Vagina (tissue), 2 donors: ENCODE results near the gene MSI1. TPM values are rescaled to one million over a fixed set of nuclear protein-coding genes. Genes with fewer than 3 reads are reported as not detected.
A peak's percentile ranks its signal among the peaks of the same experiment; 100 is the strongest.

Source experiments
- DNase-seq, 2 donors: peaks; one replicate each; pipeline ENCODE4 v3.0.0-alpha.2; 2017; ENCODE audit errors: extremely low spot score in 2 of 2
- H3K27ac ChIP-seq: fragments of 200-600 bp; sonication (generic); one replicate; pipeline ENCODE4 v1.5.1; 2019
- H3K27me3 ChIP-seq: fragments of 200-600 bp; sonication (generic); one replicate; pipeline ENCODE4 v1.5.1; 2019
- H3K36me3 ChIP-seq, 2 donors: fragments of 200-600 bp; sonication (generic); one replicate each; pipeline ENCODE4 v1.5.1; 2017 to 2019
- H3K4me1 ChIP-seq: fragments of 200-600 bp; sonication (generic); one replicate; pipeline ENCODE4 v1.5.1; 2019
- H3K4me3 ChIP-seq, 2 donors: fragments of 200-600 bp; sonication (generic); 1 replicate in 1 of 2; 2 replicates in 1 of 2; pipeline ENCODE4 v1.5.1; 2016 to 2019
- H3K9me3 ChIP-seq: fragments of 200-600 bp; sonication (generic); one replicate; pipeline ENCODE4 v1.5.1; 2019
- POLR2A ChIP-seq, 2 donors: fragments of 450-650 bp; IDR thresholded peaks; one replicate each; pipeline ENCODE4 v1.6.1; 2017; ENCODE audit warnings: antibody characterized with exemption in 2 of 2, mild to moderate bottlenecking in 2 of 2, moderate library complexity in 2 of 2
- POLR2AphosphoS5 ChIP-seq, 2 donors: sonication (generic); formaldehyde crosslinking; IDR thresholded peaks; one replicate each; pipeline ENCODE4 v1.9.0; 2017; ENCODE audit warnings: antibody characterized with exemption in 2 of 2, mild to moderate bottlenecking in 2 of 2, low read depth in 1 of 2; ENCODE audit not compliant: insufficient read depth in 1 of 2
- intact Hi-C: fragments of 100-400 bp; cut with DNase I; formaldehyde crosslinking; loops from one replicate; pipeline ENCODE4 v1.15.1; 2023
- total RNA-seq: library from RNA; depleted of rRNA; stranded (reverse); fragments of >200 nt; gene quantifications from one replicate; pipeline ENCODE4 v1.2.3, GENCODE V29; 2016
- TF ChIP-seq, protein P1 (sequence below), 3 experiments: fragments of 450-650 bp in 2 of 3; fragments of 200-600 bp in 1 of 3; sonication (generic) in 1 of 3; IDR thresholded peaks; one replicate each; pipeline ENCODE4 v1.5.1; 2017 to 2019; ENCODE audit warnings: antibody characterized with exemption in 3 of 3, mild to moderate bottlenecking in 2 of 3, moderate library complexity in 2 of 3

The MSI1 gene
- total RNA-seq, 1 donor from 2014 or later = 3.7 TPM

DNA sequence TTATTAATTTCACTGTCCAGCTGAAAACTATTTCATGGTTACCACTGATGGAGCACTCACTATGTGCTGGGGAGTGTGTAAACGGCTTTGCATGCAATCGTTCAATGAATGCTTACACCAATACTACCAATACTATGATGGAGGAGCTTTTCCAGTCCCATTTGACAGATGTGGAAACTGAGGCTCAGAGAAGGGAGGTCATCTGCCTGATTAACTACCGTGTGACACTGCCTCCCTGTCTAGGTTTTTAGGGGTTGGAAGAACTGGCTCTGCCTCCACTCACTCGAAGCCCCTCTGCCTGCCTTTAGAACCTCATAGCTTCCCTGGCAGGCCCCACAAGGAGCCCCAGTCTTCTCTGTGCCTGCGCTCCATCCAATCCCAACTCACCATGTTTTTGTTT lies 11.9 kb downstream of the MSI1 start:
- Histone ChIP-seq H3K27me3 (no peaks in the 10 kb centered on the region), H3K27ac (no peak overlapping the region), H3K36me3 (no peaks in the 10 kb centered on the region), H3K9me3 (no peaks in the 10 kb centered on the region), H3K4me1 (peaks cover 10% of the 10 kb centered on the region), H3K4me3 (no peak overlapping the region)
- intact Hi-C loops = loop anchor here (5.0 kb wide), 1 partner anchor 70 kb away; no protein-coding TSS in a partner anchor
- DNase-seq = no peak
- TF ChIP-seq POLR2AphosphoS5 (IDR thresholded peaks at IDR 0.05; ENCODE audit: insufficient read depth in 1 of 2, low read depth in 1 of 2) = no peak
- no peak for TF ChIP-seq POLR2A (IDR thresholded peaks at IDR 0.05)
- TF ChIP-seq, protein P1, sequence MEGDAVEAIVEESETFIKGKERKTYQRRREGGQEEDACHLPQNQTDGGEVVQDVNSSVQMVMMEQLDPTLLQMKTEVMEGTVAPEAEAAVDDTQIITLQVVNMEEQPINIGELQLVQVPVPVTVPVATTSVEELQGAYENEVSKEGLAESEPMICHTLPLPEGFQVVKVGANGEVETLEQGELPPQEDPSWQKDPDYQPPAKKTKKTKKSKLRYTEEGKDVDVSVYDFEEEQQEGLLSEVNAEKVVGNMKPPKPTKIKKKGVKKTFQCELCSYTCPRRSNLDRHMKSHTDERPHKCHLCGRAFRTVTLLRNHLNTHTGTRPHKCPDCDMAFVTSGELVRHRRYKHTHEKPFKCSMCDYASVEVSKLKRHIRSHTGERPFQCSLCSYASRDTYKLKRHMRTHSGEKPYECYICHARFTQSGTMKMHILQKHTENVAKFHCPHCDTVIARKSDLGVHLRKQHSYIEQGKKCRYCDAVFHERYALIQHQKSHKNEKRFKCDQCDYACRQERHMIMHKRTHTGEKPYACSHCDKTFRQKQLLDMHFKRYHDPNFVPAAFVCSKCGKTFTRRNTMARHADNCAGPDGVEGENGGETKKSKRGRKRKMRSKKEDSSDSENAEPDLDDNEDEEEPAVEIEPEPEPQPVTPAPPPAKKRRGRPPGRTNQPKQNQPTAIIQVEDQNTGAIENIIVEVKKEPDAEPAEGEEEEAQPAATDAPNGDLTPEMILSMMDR (IDR thresholded peaks at IDR 0.05) = no peak

DNA sequence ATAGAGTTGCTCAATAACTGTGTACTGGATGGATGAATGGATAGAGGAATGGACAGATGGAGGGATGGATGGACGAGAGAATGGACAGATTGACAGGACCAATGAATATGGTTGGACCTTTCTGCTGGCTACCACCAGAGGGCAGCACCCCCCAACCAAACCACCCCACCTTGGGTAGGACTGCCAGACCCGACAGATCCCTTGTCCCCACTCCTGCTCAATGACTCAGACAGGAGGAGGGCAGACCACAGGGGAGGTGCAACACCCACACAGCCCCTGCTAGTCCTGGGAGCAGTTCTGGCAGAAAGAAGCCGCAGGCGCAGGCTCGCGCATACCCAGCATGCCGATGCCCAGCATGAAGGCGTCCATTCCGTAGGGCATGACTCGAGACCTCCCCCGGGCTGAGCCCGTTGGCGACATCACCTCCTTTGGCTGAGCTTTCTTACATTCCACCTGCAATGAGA lies 12.4 kb downstream of the MSI1 start:
- Histone ChIP-seq H3K4me3 (no peak overlapping the region), H3K27ac (no peak overlapping the region), H3K27me3 (no peaks in the 10 kb centered on the region), H3K36me3 (no peaks in the 10 kb centered on the region), H3K9me3 (no peaks in the 10 kb centered on the region), H3K4me1 (peaks cover 5% of the 10 kb centered on the region)
- intact Hi-C loops = loop anchor here (5.0 kb wide), 1 partner anchor 71 kb away; no protein-coding TSS in a partner anchor
- TF ChIP-seq, protein P1 (IDR thresholded peaks at IDR 0.05) = peak; percentile 69 to 86 (median 84)
- TF ChIP-seq POLR2A (IDR thresholded peaks at IDR 0.05) = no peak
- no peak for DNase-seq

DNA sequence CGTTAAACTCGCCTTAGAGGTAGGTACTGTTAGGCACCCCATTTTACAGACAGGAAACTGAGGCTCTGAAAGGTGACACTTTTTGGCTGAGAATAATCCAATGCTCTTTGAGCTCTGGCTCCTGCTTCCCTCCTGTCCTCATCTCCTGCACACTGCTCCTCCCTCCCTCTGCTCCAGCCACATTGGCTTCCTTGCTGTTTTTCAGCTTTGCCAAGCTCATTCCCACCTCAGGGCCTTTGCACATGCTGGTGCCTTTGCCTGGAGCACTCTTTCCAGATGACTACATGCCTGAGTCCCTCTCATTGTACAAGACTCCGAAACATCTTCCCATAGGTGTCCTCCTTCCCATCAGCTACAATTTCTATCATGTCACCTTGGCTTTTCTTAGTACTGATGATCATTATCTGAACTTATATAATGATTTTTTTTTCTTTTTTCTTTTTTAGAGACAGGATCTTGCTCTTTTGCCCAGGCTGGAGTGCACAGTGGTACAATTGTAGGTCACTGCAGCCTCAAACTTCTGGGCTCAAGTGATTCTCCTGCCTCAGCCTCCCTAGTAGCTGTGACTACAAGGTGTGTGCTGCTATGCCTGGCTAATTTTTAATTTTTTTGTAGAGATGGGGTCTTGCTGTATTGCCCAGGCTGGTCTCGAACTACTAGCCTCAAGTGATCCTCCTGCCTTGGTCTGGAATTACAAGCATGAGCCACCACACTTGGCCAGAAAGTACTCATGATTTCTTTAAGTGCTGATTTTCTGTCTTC lies 15.2 kb downstream of the MSI1 start:
- H3K27ac ChIP-seq = no peak overlapping the region
- no peak overlapping the region for H3K4me3 ChIP-seq
- H3K36me3 ChIP-seq = no peaks in the 10 kb centered on the region
- no peaks in the 10 kb centered on the region for H3K9me3 ChIP-seq
- DNase-seq = no peak
- no peaks in the 10 kb centered on the region for H3K4me1 ChIP-seq
- no peaks in the 10 kb centered on the region for H3K27me3 ChIP-seq
- intact Hi-C loops = no loop called here
- TF ChIP-seq POLR2A (IDR thresholded peaks at IDR 0.05) = no peak
- TF ChIP-seq, protein P1 (IDR thresholded peaks at IDR 0.05) = no peak
- TF ChIP-seq POLR2AphosphoS5 (IDR thresholded peaks at IDR 0.05; ENCODE audit: insufficient read depth in 1 of 2, low read depth in 1 of 2) = no peak

DNA sequence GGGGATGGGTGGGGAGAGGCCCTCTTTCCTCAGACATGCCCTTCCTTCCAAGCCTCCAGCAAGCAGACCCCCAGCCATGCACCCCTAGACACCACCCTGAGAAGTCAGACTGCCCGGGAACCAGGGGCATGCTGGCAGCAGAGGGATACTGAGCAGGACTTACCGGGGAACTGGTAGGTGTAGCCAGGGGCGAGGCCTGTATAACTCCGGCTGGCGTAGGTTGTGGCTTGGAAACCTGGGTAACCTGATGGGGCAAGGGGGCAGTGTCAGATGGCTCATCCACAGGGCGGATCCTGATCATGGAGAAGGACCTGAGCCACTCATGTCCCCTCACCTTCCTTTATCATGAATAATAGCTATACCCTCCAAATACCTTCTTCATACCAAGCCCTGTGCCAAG lies 15.8 kb downstream of the MSI1 start:
- intact Hi-C loops = no loop called here
- no peak for DNase-seq
- Histone ChIP-seq H3K27ac (no peak overlapping the region), H3K9me3 (no peaks in the 10 kb centered on the region), H3K4me1 (no peaks in the 10 kb centered on the region), H3K4me3 (no peak overlapping the region), H3K36me3 (no peaks in the 10 kb centered on the region), H3K27me3 (no peaks in the 10 kb centered on the region)
- TF ChIP-seq POLR2AphosphoS5 (IDR thresholded peaks at IDR 0.05; ENCODE audit: insufficient read depth in 1 of 2, low read depth in 1 of 2) (no peak), POLR2A (IDR thresholded peaks at IDR 0.05) (no peak)
- TF ChIP-seq, protein P1 (IDR thresholded peaks at IDR 0.05) = no peak

DNA sequence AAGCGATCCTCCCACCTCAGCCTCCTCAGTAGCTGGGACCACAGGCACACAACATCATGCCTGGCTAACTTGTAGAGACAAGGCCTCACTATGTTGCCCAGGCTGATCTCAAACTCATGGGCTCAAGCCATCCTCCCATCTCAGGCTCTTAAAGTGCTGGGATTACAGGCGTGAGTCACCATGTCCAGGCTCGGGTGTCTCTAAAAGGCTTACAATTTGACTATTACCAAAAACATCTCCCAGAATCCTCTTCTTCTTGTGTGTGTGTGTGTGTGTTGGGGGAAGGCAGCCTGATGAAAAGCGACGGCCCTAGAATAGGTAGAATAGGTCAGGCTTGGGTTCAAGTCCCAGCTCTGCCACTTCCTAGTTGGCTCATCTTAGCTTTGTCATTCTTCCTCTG lies 16.8 kb downstream of the MSI1 start:
- Histone ChIP-seq H3K27me3 (no peaks in the 10 kb centered on the region), H3K27ac (no peak overlapping the region), H3K36me3 (no peaks in the 10 kb centered on the region), H3K4me1 (no peaks in the 10 kb centered on the region), H3K4me3 (no peak overlapping the region), H3K9me3 (no peaks in the 10 kb centered on the region)
- no peak for TF ChIP-seq POLR2A (IDR thresholded peaks at IDR 0.05)
- no peak for TF ChIP-seq POLR2AphosphoS5 (IDR thresholded peaks at IDR 0.05; ENCODE audit: insufficient read depth in 1 of 2, low read depth in 1 of 2)
- TF ChIP-seq, protein P1 (IDR thresholded peaks at IDR 0.05) = no peak
- DNase-seq = no peak
- intact Hi-C loops = no loop called here
